Endothelial cell of umbilical vein (primary cell): ENCODE results near the gene NEK4.
A peak's percentile ranks its signal among the peaks of the same experiment; 100 is the strongest.

Experiments used
- EZH2 ChIP-seq: IDR thresholded peaks from 2 replicates; pipeline ENCODE4 v1.6.1; 2012; ENCODE audit warnings: borderline replicate concordance, low read depth, mild to moderate bottlenecking, moderate library complexity, low read length, inconsistent platforms; ENCODE audit not compliant: severe bottlenecking
- POLR2A ChIP-seq: IDR thresholded peaks from 2 replicates; pipeline ENCODE4 v1.6.1; 2012; ENCODE audit warnings: low read depth, mild to moderate bottlenecking, control low read depth, low read length
- TF ChIP-seq, protein P1 (sequence below), 2 donors: IDR thresholded peaks; 1 replicate in 1 of 2; 2 replicates in 1 of 2; pipeline ENCODE4 v1.5.1; 2011; ENCODE audit warnings: low read length in 2 of 2, mild to moderate bottlenecking in 2 of 2, moderate library complexity in 2 of 2, control low read depth in 1 of 2, inconsistent platforms in 1 of 2, low read depth in 1 of 2; ENCODE audit not compliant: insufficient read depth in 1 of 2; ENCODE audit errors: extremely low read depth in 1 of 2
- TF ChIP-seq, protein P2 (sequence below): IDR thresholded peaks from 2 replicates; pipeline ENCODE4 v1.6.1; 2011; ENCODE audit not compliant: insufficient read depth, insufficient read length

DNA sequence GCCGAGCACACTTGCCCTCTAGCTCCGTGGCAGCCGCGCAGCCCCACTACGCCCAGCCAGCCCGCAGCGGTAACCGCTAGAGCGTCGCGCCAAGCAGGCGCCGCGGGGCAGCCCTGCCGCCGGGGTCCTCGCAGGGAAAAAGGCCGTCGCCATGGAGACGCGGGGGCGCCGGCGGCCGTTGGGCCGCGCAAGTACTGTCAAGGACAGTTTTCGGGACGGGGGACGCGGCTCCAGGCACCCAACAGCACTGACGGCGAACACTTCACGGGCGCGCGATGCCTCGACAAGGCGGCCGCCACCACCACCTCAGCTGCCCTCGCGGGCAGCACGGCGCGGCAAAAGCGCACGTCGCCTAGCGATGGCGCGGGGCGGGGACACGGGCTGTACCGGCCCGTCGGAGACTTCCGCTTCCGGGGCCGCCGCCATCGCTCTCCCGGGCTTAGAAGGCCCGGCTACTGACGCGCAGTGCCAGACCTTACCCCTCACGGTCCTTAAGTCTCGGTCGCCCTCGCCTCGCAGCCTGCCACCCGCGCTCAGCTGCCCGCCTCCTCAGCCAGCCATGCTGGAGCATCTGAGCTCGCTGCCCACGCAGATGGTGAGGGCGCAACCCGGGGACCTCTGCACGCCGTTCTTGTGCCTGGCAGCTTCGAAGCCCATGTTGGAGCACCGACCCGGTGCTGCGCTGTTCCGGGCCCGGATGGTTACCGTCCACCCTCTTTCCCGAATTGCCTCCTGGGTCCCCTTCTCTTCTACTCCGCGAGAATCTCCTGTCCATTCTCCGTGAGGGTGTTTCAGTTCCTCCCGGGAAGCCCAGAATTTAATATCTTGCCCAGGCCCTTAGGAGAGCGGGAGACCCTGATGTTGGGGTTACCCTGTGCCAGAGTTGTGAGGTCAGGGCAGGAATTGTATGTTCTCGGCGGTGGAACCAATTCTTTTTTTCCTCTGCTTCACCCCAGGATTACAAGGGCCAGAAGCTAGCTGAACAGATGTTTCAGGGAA lies 64.8 kb downstream of the NEK4 start, which contains the start of the genes GLT8D1 and SPCS1:
- TF ChIP-seq, protein P1, sequence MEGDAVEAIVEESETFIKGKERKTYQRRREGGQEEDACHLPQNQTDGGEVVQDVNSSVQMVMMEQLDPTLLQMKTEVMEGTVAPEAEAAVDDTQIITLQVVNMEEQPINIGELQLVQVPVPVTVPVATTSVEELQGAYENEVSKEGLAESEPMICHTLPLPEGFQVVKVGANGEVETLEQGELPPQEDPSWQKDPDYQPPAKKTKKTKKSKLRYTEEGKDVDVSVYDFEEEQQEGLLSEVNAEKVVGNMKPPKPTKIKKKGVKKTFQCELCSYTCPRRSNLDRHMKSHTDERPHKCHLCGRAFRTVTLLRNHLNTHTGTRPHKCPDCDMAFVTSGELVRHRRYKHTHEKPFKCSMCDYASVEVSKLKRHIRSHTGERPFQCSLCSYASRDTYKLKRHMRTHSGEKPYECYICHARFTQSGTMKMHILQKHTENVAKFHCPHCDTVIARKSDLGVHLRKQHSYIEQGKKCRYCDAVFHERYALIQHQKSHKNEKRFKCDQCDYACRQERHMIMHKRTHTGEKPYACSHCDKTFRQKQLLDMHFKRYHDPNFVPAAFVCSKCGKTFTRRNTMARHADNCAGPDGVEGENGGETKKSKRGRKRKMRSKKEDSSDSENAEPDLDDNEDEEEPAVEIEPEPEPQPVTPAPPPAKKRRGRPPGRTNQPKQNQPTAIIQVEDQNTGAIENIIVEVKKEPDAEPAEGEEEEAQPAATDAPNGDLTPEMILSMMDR (IDR thresholded peaks at IDR 0.05; ENCODE audit: extremely low read depth in 1 of 2, insufficient read depth in 1 of 2, low read depth in 1 of 2, low read length in 2 of 2): no peak
- TF ChIP-seq POLR2A (peak; percentile 83), EZH2 (no peak)
- TF ChIP-seq, protein P2, sequence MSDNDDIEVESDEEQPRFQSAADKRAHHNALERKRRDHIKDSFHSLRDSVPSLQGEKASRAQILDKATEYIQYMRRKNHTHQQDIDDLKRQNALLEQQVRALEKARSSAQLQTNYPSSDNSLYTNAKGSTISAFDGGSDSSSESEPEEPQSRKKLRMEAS: peak; percentile 56
